PC-3 (cell line): ENCODE data around the gene IER3.

Source experiments
- CTCF ChIP-seq: fragments of 300-600 bp; sonication (generic); conservative IDR thresholded peaks from 2 replicates; pipeline ENCODE4 v1.5.1; 2017; ENCODE audit warnings: antibody characterized with exemption, low read depth, mild to moderate bottlenecking, low read length
- EZH2phosphoT487 ChIP-seq: fragments of 300-600 bp; sonication (generic); IDR thresholded peaks from 2 replicates; pipeline ENCODE4 v1.6.1; 2018; ENCODE audit warnings: mild to moderate bottlenecking, antibody characterized with exemption, low read length, borderline replicate concordance

GRCh38 chr6:30769088-30769852, 24.9 kb upstream of the IER3 start:
- TF ChIP-seq CTCF (no peak), EZH2phosphoT487 (no peak)
